Liver (tissue), 9 donors: ENCODE results near the gene IGF1R. TPM values are rescaled to one million over a fixed set of nuclear protein-coding genes. Genes with fewer than 3 reads are reported as not detected.

Experiments
- DNase-seq: peaks from one replicate; pipeline ENCODE4 v3.0.0-alpha.2; 2017; ENCODE audit warnings: low spot score
- H3K27ac ChIP-seq, 2 donors: one replicate each; pipeline ENCODE4 v1.7.0; 2013; ENCODE audit warnings: inconsistent platforms in 2 of 2, low read length in 2 of 2, control low read depth in 1 of 2, low read depth in 1 of 2, mild to moderate bottlenecking in 1 of 2
- H3K27me3 ChIP-seq, 4 donors: one replicate each; pipeline versions ENCODE4 v1.6.1 to v1.7.0; 2013; ENCODE audit warnings: low read length in 3 of 4, inconsistent platforms in 1 of 4, mild to moderate bottlenecking in 1 of 4, moderate library complexity in 1 of 4; ENCODE audit not compliant: control insufficient read depth in 4 of 4, insufficient read depth in 4 of 4
- H3K36me3 ChIP-seq, 4 donors: one replicate each; pipeline versions ENCODE4 v1.6.1 to v1.7.0; 2013; ENCODE audit warnings: low read length in 3 of 4, mild to moderate bottlenecking in 3 of 4, low read depth in 1 of 4, moderate library complexity in 1 of 4; ENCODE audit not compliant: control insufficient read depth in 4 of 4, insufficient read depth in 3 of 4
- H3K4me1 ChIP-seq, 4 donors: one replicate each; pipeline versions ENCODE4 v1.6.1 to v1.7.0; 2013; ENCODE audit warnings: low read length in 3 of 4, mild to moderate bottlenecking in 3 of 4, moderate library complexity in 1 of 4; ENCODE audit not compliant: control insufficient read depth in 4 of 4, insufficient read depth in 4 of 4
- H3K4me3 ChIP-seq, 3 donors: one replicate each; pipeline versions ENCODE4 v1.6.1 to v1.7.0; 2013; ENCODE audit warnings: low read length in 3 of 3, control low read depth in 1 of 3, low read depth in 1 of 3, mild to moderate bottlenecking in 1 of 3
- H3K9ac ChIP-seq, 2 donors: one replicate each; pipeline ENCODE4 v1.7.0; 2013; ENCODE audit warnings: low read length in 2 of 2, mild to moderate bottlenecking in 2 of 2, moderate library complexity in 2 of 2, control low read depth in 1 of 2, low read depth in 1 of 2
- H3K9me3 ChIP-seq, 4 donors: one replicate each; pipeline versions ENCODE4 v1.6.1 to v1.7.0; 2013; ENCODE audit warnings: low read length in 3 of 4; ENCODE audit not compliant: control insufficient read depth in 4 of 4
- ATF3 ChIP-seq: IDR thresholded peaks from 2 replicates; pipeline ENCODE4 v1.6.1; 2016; ENCODE audit warnings: antibody characterized with exemption
- CTCF ChIP-seq: fragments of 150-350 bp; IDR thresholded peaks from 2 replicates; pipeline ENCODE4 v1.5.1; 2017; ENCODE audit warnings: improper control_type of control experiment, low read depth, low read length; ENCODE audit not compliant: missing input control
- EGR1 ChIP-seq, 2 donors: IDR thresholded peaks; 2 replicates each; pipeline ENCODE4 v1.6.1; 2016 to 2018; ENCODE audit warnings: antibody characterized with exemption in 2 of 2, low read depth in 2 of 2
- FOXA1 ChIP-seq: IDR thresholded peaks from 2 replicates; pipeline ENCODE4 v1.6.1; 2016; ENCODE audit warnings: antibody characterized with exemption
- GABPA ChIP-seq, 2 donors: IDR thresholded peaks in 1 of 2; conservative IDR thresholded peaks in 1 of 2; 2 replicates each; pipeline ENCODE4 v1.6.1; 2016; ENCODE audit warnings: antibody characterized with exemption in 2 of 2, mild to moderate bottlenecking in 1 of 2, moderate library complexity in 1 of 2
- HNF4G ChIP-seq: IDR thresholded peaks from 2 replicates; pipeline ENCODE4 v1.6.1; 2016; ENCODE audit warnings: antibody characterized with exemption
- MAX ChIP-seq: IDR thresholded peaks from 2 replicates; pipeline ENCODE4 v1.6.1; 2016; ENCODE audit warnings: antibody characterized with exemption
- NR2F2 ChIP-seq: IDR thresholded peaks from 2 replicates; pipeline ENCODE4 v1.6.1; 2016; ENCODE audit warnings: antibody characterized with exemption
- RAD21 ChIP-seq, 2 donors: IDR thresholded peaks; 2 replicates each; pipeline ENCODE4 v1.6.1; 2016; ENCODE audit warnings: antibody characterized with exemption in 2 of 2, mild to moderate bottlenecking in 2 of 2
- REST ChIP-seq: IDR thresholded peaks from 2 replicates; pipeline ENCODE4 v1.6.1; 2016; ENCODE audit warnings: antibody characterized with exemption, mild to moderate bottlenecking
- SP1 ChIP-seq: IDR thresholded peaks from 2 replicates; pipeline ENCODE4 v1.6.1; 2018; ENCODE audit warnings: antibody characterized with exemption, mild to moderate bottlenecking
- TAF1 ChIP-seq: conservative IDR thresholded peaks from 2 replicates; pipeline ENCODE4 v1.6.1; 2016; ENCODE audit warnings: antibody characterized with exemption, mild to moderate bottlenecking
- YY1 ChIP-seq: IDR thresholded peaks from 2 replicates; pipeline ENCODE4 v1.6.1; 2016; ENCODE audit warnings: antibody characterized with exemption, mild to moderate bottlenecking
- ZBTB33 ChIP-seq: IDR thresholded peaks from 2 replicates; pipeline ENCODE4 v1.6.1; 2016; ENCODE audit warnings: antibody characterized with exemption
- WGBS: extraction: QIAGEN DNeasy Blood & Tissue Kit; methylation state at CpG from one replicate; pipeline ENCODE4 v1.1.7; 2013; 5-methylcytosine and 5-hydroxymethylcytosine counted together
- polyA plus RNA-seq, 2 donors: library from polyadenylated mRNA; stranded (reverse) in 1 of 2; unstranded in 1 of 2; fragments of 200-250 nt in 1 of 2; fragments of >200 nt in 1 of 2; fragmentation: Nextera tagmentation in 1 of 2; extraction: Ambion mirVana in 1 of 2; gene quantifications; one replicate each; pipeline versions ENCODE4 v1.2.1 to v1.2.3, GENCODE V29; 2013 to 2015
- total RNA-seq, 2 donors: library from RNA; depleted of rRNA; stranded (reverse); fragments of >200 nt; gene quantifications; one replicate each; pipeline ENCODE4 v1.2.3, GENCODE V29; 2014
- donor health status: healthy.
- donor health status: healthy.
- donor health status: healthy.
- donor health status: healthy.
- donor health status: healthy.

Gene IGF1R
- total and polyA plus RNA-seq, 4 donors, result 0.69 to 10.3 (median 3.2) TPM

- Histone ChIP-seq H3K27ac (no peak overlapping the region), H3K36me3 (no peaks in the 10 kb centered on the region), H3K4me3 (no peak overlapping the region), H3K4me1 (no peaks in the 10 kb centered on the region), H3K9me3 (peaks cover 0 to 8% (median 2%) of the 10 kb centered on the region in 4 donors), H3K9ac (no peak overlapping the region), H3K27me3 (peaks cover 0 to 5% (median 0%) of the 10 kb centered on the region in 4 donors)
- no peak for DNase-seq
- 91% methylated on average over 13 of the region's 13 CpGs for WGBS
- TF ChIP-seq CTCF, result no peak
- TF ChIP-seq NR2F2, result no peak
- no peak for TF ChIP-seq GABPA (IDR thresholded peaks at IDR 0.05 in 1 of 2, conservative IDR thresholded peaks at IDR 0.05 in 1 of 2)
- TF ChIP-seq MAX, result no peak
- TF ChIP-seq TAF1, result no peak
- no peak for TF ChIP-seq SP1
- no peak for TF ChIP-seq RAD21 (IDR thresholded peaks at IDR 0.05)
- no peak for TF ChIP-seq ZBTB33
- TF ChIP-seq ATF3, result no peak
Observed at GRCh38 chr15:98706986-98707385, 58.6 kb downstream of the IGF1R start.

- Histone ChIP-seq H3K9me3 (peaks cover 0 to 11% (median 2%) of the 10 kb centered on the region in 4 donors), H3K27ac (no peak overlapping the region), H3K36me3 (no peaks in the 10 kb centered on the region), H3K4me1 (no peaks in the 10 kb centered on the region), H3K9ac (no peak overlapping the region), H3K27me3 (peaks cover 0 to 5% (median 0%) of the 10 kb centered on the region in 4 donors), H3K4me3 (no peak overlapping the region)
- 91% methylated on average over 10 of the region's 10 CpGs for WGBS
- no peak for TF ChIP-seq RAD21 (IDR thresholded peaks at IDR 0.05)
- TF ChIP-seq EGR1 (IDR thresholded peaks at IDR 0.05; ENCODE audit: low read depth in 2 of 2), result no peak
- TF ChIP-seq FOXA1, result no peak
- no peak for TF ChIP-seq CTCF
- TF ChIP-seq YY1, result no peak
- no peak for TF ChIP-seq HNF4G
- no peak for TF ChIP-seq REST
- no peak for TF ChIP-seq NR2F2
- no peak for TF ChIP-seq ZBTB33
- TF ChIP-seq TAF1, result no peak
- TF ChIP-seq SP1, result no peak
- DNase-seq, result no peak
Observed at GRCh38 chr15:98708037-98708590, 59.8 kb downstream of the IGF1R start.
